ENCODE measurements around the gene BTG4. TPM values are rescaled to one million over a fixed set of nuclear protein-coding genes. Genes with fewer than 3 reads are reported as not detected.

BTG4 gene
- total and polyA plus RNA-seq, 2 of the 8 experiments (the other 6 are each of a cell fraction or from before 2014, with no cell fraction given), result 0.06 TPM; not detected in 1

- TF ChIP-seq TAF7 (optimal IDR thresholded peaks at IDR 0.05; ENCODE audit: borderline replicate concordance, low read depth, low read length) (no peak), CTCF (IDR thresholded peaks at IDR 0.05; ENCODE audit: control extremely low read depth in 1 of 3, insufficient read depth in 1 of 3, low read depth in 1 of 3, low read length in 3 of 3) (no peak)
These were observed 48.9 kb downstream of the BTG4 start (continued) for GRCh38 chr11:111463276-111463675.

Measured in H1 (cell line).